Right lobe of liver (tissue), 6 donors: ENCODE data around the gene KIF6. TPM values are rescaled to one million over a fixed set of nuclear protein-coding genes. Genes with fewer than 3 reads are reported as not detected.

Experiments used
- ATAC-seq, 4 donors: fragments of 200-7000 bp; cut with Tn5 transposase; one replicate each; pipeline ENCODE4 v1.9.1; 2020; ENCODE audit warnings: mild to moderate bottlenecking in 4 of 4, moderate library complexity in 4 of 4
- DNase-seq, 3 donors: peaks; one replicate each; pipeline ENCODE4 v3.0.0-alpha.2; 2020
- H3K27ac ChIP-seq, 3 donors: fragments of 200-600 bp; one replicate each; pipeline ENCODE4 v1.8.0; 2022
- H3K27me3 ChIP-seq, 2 donors: fragments of 200-600 bp; one replicate each; pipeline ENCODE4 v1.8.0; 2022
- H3K36me3 ChIP-seq, 4 donors: fragments of 200-600 bp; sonication (generic) in 1 of 4; one replicate each; pipeline versions ENCODE4 v1.5.1 to v1.8.0; 2017 to 2022; ENCODE audit warnings: control low read depth in 1 of 4
- H3K4me1 ChIP-seq, 4 donors: fragments of 200-600 bp; sonication (generic) in 1 of 4; one replicate each; pipeline versions ENCODE4 v1.5.1 to v1.8.0; 2017 to 2022; ENCODE audit warnings: control low read depth in 1 of 4
- H3K4me3 ChIP-seq, 3 donors: fragments of 200-600 bp; one replicate each; pipeline ENCODE4 v1.8.0; 2022
- H3K9me3 ChIP-seq, 4 donors: fragments of 200-600 bp; sonication (generic) in 1 of 4; one replicate each; pipeline versions ENCODE4 v1.5.1 to v1.8.0; 2017 to 2022; ENCODE audit warnings: control low read depth in 1 of 4
- CTCF ChIP-seq, 4 donors: fragments of 200-600 bp in 3 of 4; fragments of 450-650 bp in 1 of 4; IDR thresholded peaks; one replicate each; pipeline versions ENCODE4 v1.5.1 to v1.8.0; 2016 to 2022; ENCODE audit warnings: antibody characterized with exemption in 4 of 4, mild to moderate bottlenecking in 2 of 4
- POLR2A ChIP-seq: fragments of 450-650 bp; IDR thresholded peaks from one replicate; pipeline ENCODE4 v1.6.1; 2017; ENCODE audit warnings: antibody characterized with exemption, mild to moderate bottlenecking
- WGBS: methylation state at CpG from one replicate; pipeline ENCODE4 v1.1.6; 2018; ENCODE audit warnings: low coverage, low lambda C conversion rate; ENCODE audit not compliant: insufficient coverage; ENCODE audit errors: missing lambda C conversion rate; 5-methylcytosine and 5-hydroxymethylcytosine counted together
- intact Hi-C, 2 donors: fragments of 100-400 bp; cut with DNase I; formaldehyde crosslinking; loops; one replicate each; pipeline versions ENCODE4 v1.11.2 to v1.14.1; 2022
- total RNA-seq, 6 experiments: library from RNA; depleted of rRNA in 2 of 6; stranded (reverse); fragments of >200 nt in 2 of 6; fragmentation: NEBNext Ultra II Directional in 3 of 6; extraction: Animal tissue kit (Norgen Biotek cat#: 25700) in 3 of 6; gene quantifications; one replicate each; pipeline versions ENCODE4 v1.1.0 to v1.2.4, GENCODE V29; 2016 to 2023
- donor health status: DM: no; HTN: yes; CAD: no.
- donor health status: DM: no; HTN: no; CAD: no.
- donor health status: DM: no; HTN: no; CAD: no.
- donor health status: DM: no; HTN: yes; CAD: no.
- donor health status: DM: no; HTN: yes; CAD: no.

Gene KIF6
- total RNA-seq, 6 experiments from 2014 or later = 0.18 to 0.83 (median 0.37) TPM; not detected in 2

GRCh38 chr6:39693206-39693605, 32.0 kb downstream of the KIF6 start:
- intact Hi-C loops = no loop called here
- no peaks in the 10 kb centered on the region for H3K27me3 ChIP-seq
- TF ChIP-seq CTCF (IDR thresholded peaks at IDR 0.05) (no peak), POLR2A (no peak)
- H3K27ac ChIP-seq = no peak overlapping the region
- no peaks in the 10 kb centered on the region for H3K36me3 ChIP-seq
- H3K4me3 ChIP-seq = no peak overlapping the region
- H3K4me1 ChIP-seq = peaks cover 0 to 10% (median 0%) of the 10 kb centered on the region in 4 donors
- H3K9me3 ChIP-seq = no peaks in the 10 kb centered on the region
- no peak for DNase-seq
- no peak for ATAC-seq

GRCh38 chr6:39688494-39688893, 36.7 kb downstream of the KIF6 start:
- ATAC-seq = no peak
- intact Hi-C loops = no loop called here
- 59% methylated on average over 2 of the region's 2 CpGs for WGBS

GRCh38 chr6:39686976-39687375, 38.2 kb downstream of the KIF6 start:
- Histone ChIP-seq H3K4me3 (no peak overlapping the region), H3K27ac (no peak overlapping the region), H3K27me3 (no peaks in the 10 kb centered on the region), H3K36me3 (no peaks in the 10 kb centered on the region), H3K4me1 (no peaks in the 10 kb centered on the region), H3K9me3 (no peaks in the 10 kb centered on the region)
- whole genome bisulfite sequencing = 76% methylated on average over 6 of the region's 6 CpGs
- ATAC-seq (no peak), DNase-seq (no peak)
- TF ChIP-seq CTCF (IDR thresholded peaks at IDR 0.05) = no peak
- intact Hi-C loops = no loop called here

More at GRCh38 chr6:39688494-39688893, 36.7 kb downstream of the KIF6 start:
- Histone ChIP-seq H3K9me3 (no peaks in the 10 kb centered on the region), H3K27ac (no peak overlapping the region), H3K36me3 (no peaks in the 10 kb centered on the region), H3K27me3 (no peaks in the 10 kb centered on the region), H3K4me3 (no peak overlapping the region), H3K4me1 (no peaks in the 10 kb centered on the region)
- no peak for DNase-seq
- TF ChIP-seq CTCF (IDR thresholded peaks at IDR 0.05) = no peak
- no peak for TF ChIP-seq POLR2A

- ATAC-seq = no peak
- H3K27ac ChIP-seq = no peak overlapping the region
- 69% methylated on average over 1 of the region's 1 CpG for WGBS
Observed at GRCh38 chr6:39685938-39686337, 39.3 kb downstream of the KIF6 start.

More at GRCh38 chr6:39685938-39686337, 39.3 kb downstream of the KIF6 start:
- Histone ChIP-seq H3K4me1 (no peaks in the 10 kb centered on the region), H3K27me3 (no peaks in the 10 kb centered on the region), H3K4me3 (no peak overlapping the region), H3K9me3 (no peaks in the 10 kb centered on the region), H3K36me3 (no peaks in the 10 kb centered on the region)
- TF ChIP-seq CTCF (IDR thresholded peaks at IDR 0.05) (no peak), POLR2A (no peak)
- intact Hi-C loops = no loop called here
- no peak for DNase-seq
